Effector CD4-positive, alpha-beta T cell (primary cell): ENCODE data around the gene POGLUT3.

ENCODE experiments used
- DNase-seq: peaks from one replicate; pipeline ENCODE4 v3.0.0-alpha.2; 2020
- total RNA-seq: gene quantifications from one replicate; lab custom pipeline; 2026; lab: John Stamatoyannopoulos, UW

Gene POGLUT3
- total RNA-seq: 12.0 reads per million, percentile 35 among the genes with 10 or more reads in this experiment

GRCh38 chr11:108498046-108498815 lies at the start of gene POGLUT3:
Gene POGLUT3 (minus strand): TSS chr11:108498384. CDS start chr11:108498366, 18 bp downstream.
- peak; percentile 27 for DNase-seq

DNA sequence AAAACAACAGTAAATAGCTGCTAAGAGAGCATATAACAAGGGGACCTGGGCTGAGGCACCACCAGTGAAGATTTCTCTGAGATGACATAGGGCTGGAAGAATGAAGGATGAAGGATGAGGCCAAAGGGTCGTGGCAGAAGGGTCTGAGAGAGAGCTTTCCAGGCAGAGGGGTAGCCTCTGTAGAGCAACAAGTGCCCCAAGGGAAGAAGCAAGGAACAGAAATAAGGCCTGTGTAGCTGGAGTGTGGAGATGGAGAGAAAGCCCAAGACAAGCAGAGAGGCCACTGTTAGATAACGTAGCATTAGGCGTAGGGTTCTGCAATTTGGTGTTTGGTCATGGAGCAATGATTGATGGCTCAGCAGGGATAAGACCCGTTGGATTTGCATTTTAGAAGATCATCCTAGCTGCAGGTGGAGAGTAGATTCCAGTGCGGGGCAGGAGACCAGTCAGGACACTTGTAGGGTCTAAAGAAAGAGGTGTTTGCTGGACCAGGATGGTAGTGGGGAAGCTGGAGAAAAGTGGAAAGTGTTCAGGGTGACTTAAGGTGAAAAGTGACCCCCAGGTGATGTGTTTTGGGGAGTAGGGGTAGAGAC lies 47.8 kb upstream of the POGLUT3 start:
- DNase-seq: no peak

DNA sequence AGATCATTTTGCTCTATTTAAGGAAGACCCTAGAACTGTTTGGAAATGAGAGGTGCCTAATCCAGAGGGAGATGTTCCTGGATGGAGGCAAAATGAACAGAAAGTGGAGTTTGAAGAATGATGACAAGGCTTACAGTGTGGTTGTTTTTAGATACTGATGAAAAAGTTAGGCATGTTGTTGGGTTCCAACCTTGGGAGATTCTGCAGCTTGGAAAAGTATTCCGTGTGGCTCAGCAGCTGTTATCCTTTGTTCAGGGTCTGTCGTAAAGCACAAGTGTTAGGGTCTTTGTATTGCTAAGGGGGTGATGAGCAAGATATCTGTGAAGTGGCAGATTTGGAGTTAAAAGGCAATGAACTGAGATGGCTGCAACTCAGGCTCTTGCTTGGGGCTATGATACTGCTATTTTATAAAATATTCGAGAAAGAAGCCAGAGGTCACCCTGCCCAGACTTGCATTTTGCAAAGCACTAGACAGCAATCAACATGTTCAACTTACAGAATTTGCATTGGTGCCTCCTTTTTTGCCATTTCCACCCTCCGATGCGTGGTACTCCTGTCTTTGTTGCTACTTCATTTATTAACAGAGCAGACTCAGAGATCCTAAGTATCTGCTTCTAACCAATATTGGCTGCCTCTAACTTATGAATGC lies 45.3 kb upstream of the POGLUT3 start:
- DNase-seq: no peak

DNA sequence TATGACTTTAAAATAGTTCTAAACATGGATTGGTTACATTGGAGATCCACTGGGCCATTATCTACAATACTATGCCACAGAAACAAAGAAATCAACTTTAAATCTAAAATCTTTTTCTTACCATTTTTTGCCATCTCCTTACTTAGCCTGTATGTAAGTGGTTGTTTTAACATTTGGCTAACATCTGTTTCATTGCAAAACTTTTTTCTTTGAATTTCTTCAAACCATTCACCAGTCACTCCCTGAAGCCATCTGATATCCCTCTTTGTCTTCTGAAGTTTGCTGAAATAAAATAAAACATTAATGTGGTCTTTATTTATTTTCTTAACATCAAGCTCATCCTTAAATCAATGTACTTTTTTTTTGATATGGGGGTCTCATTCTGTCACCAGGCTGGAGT lies 43.3 kb upstream of the POGLUT3 start:
- no peak for DNase-seq

DNA sequence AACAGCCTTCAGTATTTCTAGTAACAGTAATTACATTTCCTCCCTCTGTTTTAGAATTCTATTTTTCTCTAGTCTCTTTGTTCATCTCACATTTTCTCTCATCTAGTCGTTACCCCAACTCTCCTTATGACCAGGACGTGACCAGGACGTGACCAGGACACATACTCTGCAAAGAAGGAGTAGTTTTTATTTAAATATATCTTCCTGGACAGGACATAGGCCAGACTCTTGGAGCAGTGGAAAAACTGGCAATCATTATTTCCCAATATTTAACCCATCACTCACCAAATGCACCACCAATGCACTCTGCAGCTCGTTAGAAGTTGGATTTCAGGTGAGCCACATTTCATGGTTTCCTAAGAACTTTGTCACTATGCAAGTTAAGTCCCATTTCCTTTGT lies 40.3 kb upstream of the POGLUT3 start:
- DNase-seq: no peak

- no peak for DNase-seq
Observed at GRCh38 chr11:108538022-108538424, 39.8 kb upstream of the POGLUT3 start.

GRCh38 chr11:108536783-108537182 lies 38.6 kb upstream of the POGLUT3 start:
- no peak for DNase-seq

DNA sequence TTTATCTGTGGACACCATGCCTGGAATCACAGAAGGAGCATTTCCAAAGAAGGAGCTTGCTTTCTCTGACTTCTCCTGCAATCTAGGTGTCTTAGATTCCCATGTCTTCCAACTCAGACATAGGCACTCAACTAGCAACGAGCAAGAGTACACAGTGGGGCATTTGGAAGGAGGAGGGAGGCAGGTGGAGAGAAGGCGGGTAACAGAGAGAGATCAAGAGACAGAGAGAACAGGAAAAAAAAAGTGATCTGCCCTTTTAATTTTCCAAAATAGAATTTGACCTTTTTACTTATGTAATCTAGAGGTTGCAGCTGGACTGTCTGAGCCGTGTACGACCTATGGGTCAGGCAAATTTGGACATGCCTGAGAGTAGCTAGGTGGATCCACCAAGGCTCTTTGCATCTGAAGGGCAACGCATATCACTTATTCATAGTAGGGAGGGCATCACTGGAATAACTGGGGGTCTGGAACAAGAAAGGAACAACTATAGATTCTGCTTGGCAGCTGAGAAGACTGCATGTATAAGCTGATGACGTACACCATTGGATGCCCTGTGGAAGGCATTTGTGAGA lies 37.3 kb upstream of the POGLUT3 start:
- DNase-seq: no peak

DNA sequence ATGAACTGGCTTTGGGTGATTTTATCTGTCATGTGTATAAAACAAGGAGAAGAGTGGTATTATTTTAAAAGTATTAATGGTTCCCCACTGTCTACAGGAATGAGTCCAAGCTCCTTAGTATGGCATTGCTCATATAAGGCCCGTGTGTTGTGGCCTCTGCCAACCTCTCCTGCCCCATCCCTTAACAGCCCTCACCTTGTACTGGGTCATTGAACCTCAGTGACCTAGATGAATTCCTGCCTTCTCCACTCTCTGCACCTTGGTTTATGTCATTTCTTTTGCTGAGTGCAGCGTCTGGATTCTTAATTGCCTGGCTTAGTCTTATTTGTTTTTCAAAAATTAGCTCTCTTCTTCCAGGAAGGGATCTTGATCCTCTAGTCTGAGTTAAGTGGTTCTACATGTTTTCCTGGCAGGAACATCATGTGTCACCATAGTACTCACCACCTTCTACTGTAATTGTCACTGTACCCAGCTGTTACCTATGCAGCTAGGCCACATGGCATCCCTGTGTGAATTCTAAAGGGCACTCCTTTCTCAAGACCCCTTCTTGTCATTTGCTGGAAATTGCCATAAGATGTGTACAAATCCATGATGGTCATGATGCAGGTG lies 36.2 kb upstream of the POGLUT3 start:
- DNase-seq: no peak

DNA sequence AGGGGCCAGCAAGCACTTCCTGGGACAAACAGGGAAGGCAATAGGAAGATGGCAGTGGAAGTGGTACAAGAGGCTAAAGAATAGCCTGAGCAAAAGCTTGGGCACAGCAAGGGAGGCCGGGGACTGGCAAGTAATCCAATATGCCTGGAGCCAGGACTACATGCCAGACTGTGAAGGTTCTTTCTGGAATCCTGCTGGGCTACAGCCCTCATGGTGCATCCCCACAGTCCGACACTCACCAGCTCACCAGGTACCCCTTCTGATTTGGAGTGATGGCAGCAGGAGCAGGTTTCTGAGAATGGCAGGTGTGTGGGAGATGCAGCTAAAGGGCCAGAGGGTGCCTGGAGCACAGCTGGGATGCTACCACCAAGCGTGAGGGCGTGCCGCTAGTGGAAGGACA lies 32.2 kb upstream of the POGLUT3 start:
- DNase-seq: no peak

GRCh38 chr11:108527382-108527781 lies 29.2 kb upstream of the POGLUT3 start:
- DNase-seq: no peak

- no peak for DNase-seq
Observed at GRCh38 chr11:108525161-108525560, 27.0 kb upstream of the POGLUT3 start.

DNA sequence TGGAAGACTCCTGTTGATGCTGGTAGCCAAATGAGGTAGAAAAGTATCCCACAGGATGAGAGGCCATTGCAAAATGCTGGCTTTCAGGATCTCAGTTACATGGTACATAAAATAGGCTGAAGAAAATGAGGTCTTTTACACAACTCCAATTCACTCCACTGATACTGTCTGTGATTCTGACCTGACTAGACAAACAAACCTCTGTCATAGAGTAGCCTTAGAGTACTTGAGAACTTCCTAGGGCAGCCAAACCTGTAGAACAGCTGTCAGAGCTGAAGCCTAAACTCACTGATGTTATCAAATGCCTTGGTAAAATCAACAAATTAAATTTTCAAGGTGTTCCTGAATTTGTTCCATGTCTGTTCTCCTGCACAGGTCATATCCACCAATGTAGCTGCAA lies 26.2 kb upstream of the POGLUT3 start:
- DNase-seq: no peak

DNA sequence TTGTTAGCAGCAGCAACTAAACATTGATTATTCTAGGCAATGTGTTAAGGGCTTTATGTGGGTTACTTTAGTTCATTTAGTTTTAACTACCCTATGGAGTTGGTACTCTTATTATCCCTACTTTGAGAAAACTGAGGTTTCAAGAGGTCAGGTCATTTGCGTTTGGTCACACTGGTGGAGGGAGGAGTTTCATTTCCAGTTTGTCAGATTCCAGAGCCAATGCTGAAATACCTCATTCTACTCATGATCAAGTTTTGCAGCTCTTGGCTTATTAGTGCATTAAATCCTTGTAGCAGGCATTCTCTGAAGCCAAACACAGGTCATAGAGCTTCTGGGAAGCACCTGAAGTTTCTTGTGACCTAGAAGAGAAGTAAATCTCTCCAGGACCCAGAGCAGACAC lies 24.1 kb upstream of the POGLUT3 start:
- no peak for DNase-seq

DNA sequence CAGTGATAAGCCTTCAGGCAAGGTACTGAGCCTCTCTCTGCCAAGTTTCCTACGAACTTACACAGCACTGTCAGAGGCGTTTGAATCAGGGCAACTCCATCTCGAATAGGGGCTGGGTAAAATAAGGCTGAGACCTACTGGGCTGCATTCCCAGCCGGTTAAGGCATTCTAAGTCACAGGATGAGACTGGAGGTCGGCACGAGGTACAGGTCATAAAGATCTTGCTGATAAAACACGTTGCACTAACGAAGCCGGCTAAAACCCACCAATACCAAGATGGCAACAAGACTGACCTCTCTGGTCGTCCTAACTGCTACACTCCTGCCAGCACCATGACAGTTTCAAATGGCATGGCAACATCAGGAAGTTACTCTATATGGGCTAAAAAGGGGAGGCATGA lies 20.4 kb upstream of the POGLUT3 start:
- DNase-seq: no peak

DNA sequence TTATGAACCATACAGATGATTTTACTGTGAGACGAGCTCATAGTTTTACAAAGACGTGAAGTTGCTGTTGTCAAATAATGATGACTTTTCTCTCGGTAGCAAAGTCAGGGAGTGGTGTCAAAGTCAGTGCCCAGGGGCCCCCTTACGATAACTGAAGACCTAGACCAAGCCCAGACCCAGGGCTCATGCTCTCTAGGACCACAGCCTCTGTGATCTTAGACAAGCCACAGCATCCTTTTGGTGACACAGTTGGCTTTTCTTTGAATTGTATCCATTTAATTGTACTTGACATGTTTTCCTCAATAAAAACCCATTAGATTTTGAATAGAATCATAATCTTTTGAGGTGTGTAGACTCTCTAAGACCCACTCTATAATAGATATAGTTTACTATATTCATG lies 17.9 kb upstream of the POGLUT3 start:
- DNase-seq: no peak

- no peak for DNase-seq
Observed at GRCh38 chr11:108512708-108513107, 14.5 kb upstream of the POGLUT3 start.

GRCh38 chr11:108511851-108512474 lies 13.8 kb upstream of the POGLUT3 start:
- no peak for DNase-seq

DNA sequence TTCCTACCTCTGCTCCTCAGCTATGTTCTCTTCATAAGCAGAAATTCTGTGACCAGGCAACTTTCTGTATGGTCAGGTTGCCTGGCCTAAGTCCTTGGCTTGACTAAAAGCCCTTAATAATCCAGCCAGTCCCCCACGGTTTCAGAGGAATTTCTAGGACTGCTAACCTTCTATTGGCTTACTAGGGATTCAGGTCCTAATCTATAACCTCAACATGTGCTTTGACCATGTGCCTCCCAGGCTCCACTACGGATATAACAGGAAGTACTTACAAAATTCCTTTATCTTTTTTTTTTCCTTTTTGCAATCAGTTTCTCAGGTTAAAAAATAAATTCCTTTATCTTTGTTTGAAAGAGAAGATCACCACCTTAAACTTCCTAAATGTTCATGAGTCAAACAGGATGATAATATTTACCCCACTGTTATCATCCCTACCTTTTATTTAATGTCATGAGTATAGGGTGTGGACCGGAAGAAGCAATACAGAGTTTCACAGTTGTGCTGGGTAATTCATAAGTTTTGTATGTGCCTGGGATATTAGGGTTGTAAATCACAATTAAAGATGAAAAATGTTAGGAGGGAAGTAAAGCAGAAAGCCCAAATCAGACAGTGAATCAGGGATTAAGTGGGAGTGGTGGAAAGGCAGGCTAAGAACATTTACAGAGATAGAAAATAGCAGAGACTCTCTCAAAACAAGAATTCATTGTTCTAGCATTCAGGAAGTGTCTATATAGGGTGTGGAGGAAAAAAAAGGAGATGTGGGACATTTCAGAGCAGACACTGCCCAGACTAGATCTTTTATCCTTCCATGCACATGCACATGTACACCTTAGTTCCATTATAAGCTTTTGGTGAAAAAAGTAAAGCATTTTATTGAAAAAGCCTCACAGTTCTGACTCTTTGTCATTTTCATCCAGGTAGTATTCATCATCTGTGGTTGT lies 10.7 kb upstream of the POGLUT3 start:
- DNase-seq: no peak

- DNase-seq: no peak
Observed at GRCh38 chr11:108501396-108501795, 3.2 kb upstream of the POGLUT3 start.

GRCh38 chr11:108500721-108501120 lies 2.5 kb upstream of the POGLUT3 start:
- DNase-seq: no peak

DNA sequence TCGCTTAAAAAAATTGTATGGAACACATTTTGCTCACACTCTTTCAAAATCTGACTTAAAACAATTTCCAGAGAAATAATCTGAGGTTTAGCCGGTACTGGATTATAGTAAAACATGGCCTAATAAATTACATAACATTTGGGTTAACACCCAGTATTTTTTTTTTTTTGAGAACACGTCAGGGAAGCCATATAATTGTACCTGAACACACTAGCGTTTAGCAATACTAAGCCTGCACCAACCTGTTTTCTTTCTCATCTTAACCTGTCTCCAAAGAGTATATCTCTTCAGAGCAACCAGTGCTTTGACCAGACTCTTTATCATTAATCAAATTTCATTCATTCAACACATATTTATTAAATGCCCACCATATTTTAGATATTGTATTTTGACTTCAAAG lies 2.0 kb upstream of the POGLUT3 start:
- no peak for DNase-seq
